GM21390 (cell line): ENCODE measurements around the gene SEMA6B.
"Not testable (repeated sequence)": the region's sequence is repeated elsewhere in the genome, so short reads cannot be mapped to it uniquely, and the experiment has no call there.

ENCODE experiments used
- ATAC-seq: cut with Tn5 transposase; IDR thresholded peaks from one replicate; pipeline ENCODE4 v1.9.1; 2021; ENCODE audit not compliant: unreplicated experiment

The SEMA6B gene

GRCh38 chr19:4550479-4551050 lies 8.9 kb downstream of the SEMA6B start:
- no peak for ATAC-seq

- no peak for ATAC-seq
Measured at GRCh38 chr19:4550018-4550417, 9.5 kb downstream of the SEMA6B start.

- ATAC-seq, result no peak
Measured at GRCh38 chr19:4548238-4548584, 11.3 kb downstream of the SEMA6B start.

- no peak for ATAC-seq
Measured at GRCh38 chr19:4547303-4548237, 11.9 kb downstream of the SEMA6B start.

GRCh38 chr19:4543842-4544647 lies 15.4 kb downstream of the SEMA6B start:
- ATAC-seq, result no peak

GRCh38 chr19:4542896-4543841 lies 16.3 kb downstream of the SEMA6B start:
- ATAC-seq, result no peak

- not testable (repeated sequence) for ATAC-seq
Measured at GRCh38 chr19:4541806-4542145, 17.7 kb downstream of the SEMA6B start.

- ATAC-seq, result no peak
Measured at GRCh38 chr19:4541114-4541805, 18.2 kb downstream of the SEMA6B start.

- ATAC-seq, result no peak
Measured at GRCh38 chr19:4539693-4540581, 19.5 kb downstream of the SEMA6B start, which contains the start of gene LRG1. TSS of gene LRG1 (minus strand) at chr19:4540036. CDS start at chr19:4540013, 23 bp downstream.

GRCh38 chr19:4539169-4539692 lies 20.3 kb downstream of the SEMA6B start:
- no peak for ATAC-seq

- ATAC-seq, result no peak
Measured at GRCh38 chr19:4538601-4538954, 20.9 kb downstream of the SEMA6B start.

GRCh38 chr19:4537953-4538600 lies 21.4 kb downstream of the SEMA6B start:
- ATAC-seq, result no peak

GRCh38 chr19:4536798-4537197 lies 22.7 kb downstream of the SEMA6B start:
- ATAC-seq, result no peak

GRCh38 chr19:4534836-4535658 lies 24.4 kb downstream of the SEMA6B start, which contains the start of gene PLIN5:
TSS of gene PLIN5 (minus strand) at chr19:4535224. CDS start at chr19:4534074, 1,150 bp downstream.
- no peak for ATAC-seq

GRCh38 chr19:4533835-4534424 lies 25.6 kb downstream of the SEMA6B start:
- ATAC-seq, result no peak

GRCh38 chr19:4533334-4533733 lies 26.1 kb downstream of the SEMA6B start:
- ATAC-seq, result no peak
